RWPE1 (cell line): ENCODE results near the gene CCDC92B.

Source experiments
- CTCF ChIA-PET: fragments of 350-600 bp; sonication (Branson Sonifier 250); formaldehyde crosslinking; extraction: SDS; loops from one replicate; lab custom pipeline; 2021; lab: Yijun Ruan, JAX
- POLR2A ChIA-PET: fragments of 400-600 bp; formaldehyde crosslinking; extraction: SDS; loops from one replicate; lab custom pipeline; 2020; ENCODE audit warnings: antibody characterized with exemption; ENCODE audit not compliant: low non-redundant PET; lab: Yijun Ruan, JAX
- DNase-seq: peaks from one replicate; pipeline ENCODE4 v3.0.0; 2012; ENCODE audit warnings: low spot score
- H3K27ac ChIP-seq: fragments of 450-650 bp; 2 replicates; pipeline ENCODE4 v1.5.1; 2017
- CTCF ChIP-seq: fragments of 450-650 bp; conservative IDR thresholded peaks from 2 replicates; pipeline ENCODE4 v1.5.1; 2017; ENCODE audit warnings: low read depth, mild to moderate bottlenecking

Gene CCDC92B

DNA sequence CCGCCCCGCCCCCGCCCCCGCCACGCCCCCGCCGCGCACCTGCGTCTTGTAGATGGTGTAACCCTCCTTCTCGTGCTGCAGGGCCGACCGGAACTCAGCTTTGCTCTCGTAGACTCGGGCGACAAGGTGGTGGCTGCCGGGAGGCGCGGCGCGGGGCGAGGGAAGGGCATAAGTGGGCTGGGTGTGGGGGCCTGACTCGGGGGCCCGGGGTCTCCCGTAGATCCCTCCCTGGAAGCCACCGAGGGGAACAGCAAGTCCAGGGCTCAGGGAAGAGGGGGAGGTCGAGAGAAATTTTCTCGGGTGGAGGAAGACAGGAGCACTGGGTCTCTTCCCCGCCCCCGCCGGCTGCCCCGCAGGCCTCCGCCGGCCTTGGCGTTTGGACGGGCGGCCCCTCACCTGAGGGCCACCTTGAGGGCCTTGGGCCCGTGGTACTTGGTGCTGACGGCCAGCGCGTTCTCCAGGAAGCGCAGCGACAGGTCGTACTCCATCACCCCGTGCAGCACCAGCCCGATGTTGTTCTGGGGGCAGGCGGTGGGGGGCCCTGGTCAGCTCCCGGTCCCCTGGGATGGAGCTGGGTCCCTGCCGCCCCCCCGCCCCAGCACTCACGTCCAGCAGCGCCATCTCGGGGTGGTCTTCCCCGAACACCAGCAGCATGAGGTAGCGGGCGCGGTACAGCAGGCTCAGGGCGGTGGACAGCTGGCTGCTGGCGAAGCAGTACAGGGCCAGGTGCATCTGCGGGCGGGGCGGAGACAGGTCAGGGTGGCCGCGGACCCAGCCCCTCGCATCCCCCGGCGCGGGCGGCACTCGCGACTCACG is 57.3 kb downstream of the CCDC92B start:
- peak overlapping the region; percentile 51; the same call in 1 of the 2 replicates for H3K27ac ChIP-seq
- DNase-seq: no peak
- CTCF ChIA-PET: no interaction called here
- POLR2A ChIA-PET: no interaction called here
- no peak for TF ChIP-seq CTCF

DNA sequence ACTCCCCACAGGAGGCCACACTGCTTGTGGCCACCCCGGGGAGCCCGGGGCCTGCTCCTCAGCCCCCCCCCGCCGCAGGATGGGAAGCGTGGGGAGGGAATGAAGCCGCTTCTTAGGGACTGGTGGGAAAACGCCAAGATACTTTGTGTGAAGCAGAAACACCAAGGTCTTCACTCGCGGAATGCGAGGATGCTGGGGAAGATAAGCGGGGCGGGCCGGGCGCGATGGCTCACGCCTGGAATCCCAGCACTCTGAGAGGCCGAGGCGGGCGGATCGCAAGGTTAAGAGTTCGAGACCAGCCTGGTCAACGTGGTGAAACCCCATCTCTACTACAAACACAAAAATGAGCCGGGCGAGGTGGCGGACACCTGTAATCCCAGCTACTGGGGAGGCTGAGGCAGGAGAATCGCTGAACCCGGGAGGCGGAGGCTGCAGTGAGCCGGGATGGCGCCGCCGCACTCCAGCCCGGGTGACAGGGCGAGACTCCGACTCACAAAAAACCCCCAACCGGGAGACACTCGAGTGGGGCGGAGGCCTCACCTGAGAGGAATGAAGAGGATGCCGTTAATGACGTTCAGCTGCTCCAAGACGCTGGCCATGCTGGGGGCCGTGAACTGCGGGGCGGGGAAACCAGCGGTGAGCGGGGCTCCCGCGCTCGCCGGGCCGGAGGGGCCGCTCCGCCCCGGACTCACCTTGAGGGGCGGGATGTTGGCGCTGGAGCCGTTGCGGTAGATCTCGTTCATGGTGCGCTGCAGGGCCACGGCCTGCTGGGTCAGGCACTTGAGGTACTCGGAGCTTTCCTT is 58.2 kb downstream of the CCDC92B start:
- ChIA-PET CTCF (no interaction called here), POLR2A (no interaction called here)
- no peak for DNase-seq
- TF ChIP-seq CTCF: no peak
- no peak overlapping the region for H3K27ac ChIP-seq

- ChIA-PET CTCF (no interaction called here), POLR2A (interaction anchor here (0.5 kb wide), 1 partner anchor 37 kb away, joined by 3 read pairs; no protein-coding TSS in a partner anchor)
- no peak for DNase-seq
- TF ChIP-seq CTCF: no peak
- H3K27ac ChIP-seq: peak overlapping the region; percentile 69
These were observed 59.0 kb downstream of the CCDC92B start for GRCh38 chr17:2690165-2691068.

DNA sequence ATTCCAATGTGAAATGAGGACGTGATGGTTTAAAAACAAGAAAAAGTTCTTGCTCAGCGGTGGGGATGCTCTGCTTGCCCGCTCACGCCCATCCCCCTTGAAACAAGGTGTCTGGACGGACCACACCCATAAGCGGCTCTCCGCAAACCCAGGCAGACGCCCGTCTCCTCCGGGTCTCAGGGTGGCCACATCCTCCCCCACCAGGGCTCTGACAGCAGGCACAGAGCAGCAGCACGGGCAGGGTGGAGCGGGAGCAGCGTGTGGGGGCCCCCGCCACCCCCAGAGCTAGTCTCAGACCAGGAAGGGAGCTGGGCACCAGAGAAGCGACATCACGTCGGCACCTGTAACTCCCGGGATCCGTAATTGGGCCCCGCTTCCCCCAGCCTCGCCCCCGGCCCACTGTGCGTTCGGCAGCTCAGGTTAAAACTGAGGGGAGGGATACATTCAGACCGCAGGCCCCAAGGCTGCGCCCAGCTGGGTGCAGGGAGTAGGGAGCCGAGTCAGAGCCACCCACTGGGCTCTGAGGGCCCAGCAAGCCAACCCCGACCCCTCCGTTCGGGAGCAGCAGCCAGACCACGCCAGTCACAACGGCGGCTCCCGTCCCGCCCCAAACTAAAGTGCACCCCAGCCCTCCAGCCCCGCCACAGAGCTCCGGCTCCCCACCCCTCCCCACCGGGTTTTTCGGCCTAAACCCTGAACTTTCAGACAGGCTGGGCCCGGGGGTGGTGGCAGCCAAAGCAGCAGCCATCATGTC is 59.9 kb downstream of the CCDC92B start:
- TF ChIP-seq CTCF: no peak
- H3K27ac ChIP-seq: peak overlapping the region; percentile 69
- DNase-seq: no peak
- ChIA-PET POLR2A (interaction anchor here (0.5 kb wide), 1 partner anchor 38 kb away, joined by 3 read pairs; no protein-coding TSS in a partner anchor), CTCF (no interaction called here)

DNA sequence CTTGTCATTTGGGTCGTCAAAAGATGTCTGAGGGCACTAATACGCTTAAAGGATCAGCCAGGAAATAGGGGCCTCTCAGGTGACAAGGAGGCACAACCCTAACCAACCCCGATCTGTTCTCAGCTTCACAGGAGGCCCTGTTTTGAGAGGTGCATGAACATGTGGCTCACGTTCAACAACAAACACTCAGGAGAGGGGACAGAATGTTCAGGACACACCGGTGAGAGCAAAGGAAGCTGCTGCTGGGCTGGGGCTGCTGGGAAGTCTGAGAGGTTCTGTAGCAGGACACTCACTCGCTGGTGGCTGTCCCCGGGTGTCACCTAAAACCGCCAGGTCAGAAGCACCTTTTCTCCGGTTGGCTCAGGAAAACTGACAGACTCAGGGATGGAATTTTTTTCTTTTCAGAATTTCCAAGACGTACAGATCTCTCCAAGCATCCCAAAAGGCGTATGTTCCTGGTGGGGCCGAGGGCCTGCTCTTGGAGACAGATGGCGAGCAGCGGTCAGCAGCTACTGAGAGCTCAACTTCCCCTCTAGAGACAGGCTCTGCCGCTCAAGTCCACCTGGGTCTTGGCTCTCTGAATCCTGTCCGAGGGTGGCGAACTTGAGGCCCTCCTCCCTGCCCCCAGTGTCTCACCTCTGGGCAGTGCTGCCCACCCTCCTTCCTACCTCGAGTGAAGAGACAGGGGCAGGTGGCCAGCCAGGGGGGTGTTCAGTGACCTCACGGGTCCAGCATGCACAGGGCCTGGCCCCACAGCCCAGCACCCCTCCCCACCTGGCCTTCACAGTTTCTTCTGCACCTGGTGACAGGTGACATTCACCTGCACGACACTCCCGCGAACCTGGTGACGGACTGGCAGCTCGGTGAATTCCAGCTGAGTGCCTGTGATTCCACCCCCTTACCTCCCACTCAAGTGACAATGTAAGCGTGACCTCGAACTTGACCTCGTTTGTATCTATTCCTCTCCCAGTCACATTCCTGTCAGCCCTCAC is 60.8 kb downstream of the CCDC92B start:
- TF ChIP-seq CTCF: no peak
- POLR2A ChIA-PET: no interaction called here
- DNase-seq: no peak
- CTCF ChIA-PET: interaction anchor here (0.6 kb wide), 1 partner anchor 32 kb away, joined by 4 read pairs; no protein-coding TSS in a partner anchor
- H3K27ac ChIP-seq: peak overlapping the region; percentile 69
